ENCODE results near the gene CXCL13.
"Not testable (repeated sequence)": the region's sequence is repeated elsewhere in the genome, so short reads cannot be mapped to it uniquely, and the experiment has no call there.

CXCL13 gene, protein sequence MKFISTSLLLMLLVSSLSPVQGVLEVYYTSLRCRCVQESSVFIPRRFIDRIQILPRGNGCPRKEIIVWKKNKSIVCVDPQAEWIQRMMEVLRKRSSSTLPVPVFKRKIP

DNA sequence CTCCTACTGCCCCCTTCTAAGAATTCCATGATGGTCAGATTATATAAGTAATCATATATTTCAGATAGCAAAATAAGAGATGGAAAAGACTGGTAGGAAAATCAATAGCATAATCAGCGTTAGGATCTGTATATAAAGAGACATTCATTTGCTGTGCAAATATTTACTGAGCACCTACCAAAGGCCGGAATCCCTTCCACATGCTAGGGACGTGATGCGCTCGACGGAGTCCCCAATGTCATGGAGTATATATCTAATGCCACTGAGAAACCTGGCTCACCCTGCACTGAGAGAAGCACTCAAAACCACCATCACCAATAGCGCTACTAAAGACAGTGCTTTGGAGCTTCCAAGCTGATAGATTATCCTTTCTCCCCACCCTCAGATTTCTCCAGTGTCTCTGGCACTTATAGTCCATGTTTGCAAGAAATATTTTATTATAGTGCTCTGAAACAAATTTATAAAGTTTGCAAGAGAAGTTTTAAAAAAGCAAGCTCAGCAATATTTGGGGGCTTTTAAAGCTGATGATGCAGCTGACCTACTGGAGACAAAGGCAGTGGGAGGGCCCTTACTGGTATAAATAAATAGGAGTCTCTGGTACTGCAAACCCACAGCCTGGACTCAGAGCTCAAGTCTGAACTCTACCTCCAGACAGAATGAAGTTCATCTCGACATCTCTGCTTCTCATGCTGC is at the start of gene CXCL13:
CXCL13 (plus strand) TSS at position 611 of the 693 bp plus-strand sequence; CDS start at position 657, 46 bp downstream.
- no peak for DNase-seq (ENCODE audit: extremely low read depth in 1 of 2, low read depth in 1 of 2)

DNA sequence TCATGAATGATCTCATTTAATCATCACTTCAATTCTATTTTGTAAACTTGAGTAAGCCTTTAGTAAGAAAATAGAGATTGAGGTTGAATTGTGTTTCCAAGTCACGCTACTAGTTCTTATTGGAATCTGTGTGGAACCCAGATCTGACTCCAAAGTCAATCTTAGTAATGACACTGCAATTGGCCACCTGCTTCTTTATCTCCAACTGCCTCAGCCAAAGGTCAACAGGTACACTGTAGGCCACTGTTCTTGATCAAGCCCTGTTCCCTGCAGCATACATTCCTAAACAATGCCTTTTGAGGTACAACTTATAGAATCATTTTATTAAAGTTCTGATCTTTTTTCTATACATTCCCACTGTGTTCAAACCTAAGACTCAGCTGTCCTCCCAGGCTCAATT is 45.5 kb upstream of the CXCL13 start:
- no peak for DNase-seq (ENCODE audit: extremely low read depth in 1 of 2, low read depth in 1 of 2)

DNA sequence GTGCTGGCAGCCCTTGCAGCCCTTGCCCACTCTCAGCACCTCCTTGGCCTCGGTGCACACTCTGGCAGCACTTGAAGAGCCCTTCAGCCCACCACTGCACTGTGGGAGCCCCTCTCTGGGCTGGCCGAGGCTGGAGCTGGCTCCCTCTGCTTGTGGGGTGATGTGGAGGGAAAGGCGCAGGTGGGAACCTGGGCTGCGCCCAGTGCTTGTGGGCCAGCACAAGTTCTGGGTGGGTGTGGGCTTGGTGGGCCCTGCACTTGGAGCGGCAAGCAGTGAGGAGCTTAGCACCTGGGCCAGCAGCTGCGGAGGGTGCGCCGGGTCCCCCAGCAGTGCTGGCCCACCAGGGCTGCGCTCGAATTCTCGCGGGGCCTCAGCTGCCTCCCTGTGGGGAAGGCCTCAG is 43.9 kb upstream of the CXCL13 start:
- DNase-seq (ENCODE audit: extremely low read depth in 1 of 2, low read depth in 1 of 2) = not testable (repeated sequence)

DNA sequence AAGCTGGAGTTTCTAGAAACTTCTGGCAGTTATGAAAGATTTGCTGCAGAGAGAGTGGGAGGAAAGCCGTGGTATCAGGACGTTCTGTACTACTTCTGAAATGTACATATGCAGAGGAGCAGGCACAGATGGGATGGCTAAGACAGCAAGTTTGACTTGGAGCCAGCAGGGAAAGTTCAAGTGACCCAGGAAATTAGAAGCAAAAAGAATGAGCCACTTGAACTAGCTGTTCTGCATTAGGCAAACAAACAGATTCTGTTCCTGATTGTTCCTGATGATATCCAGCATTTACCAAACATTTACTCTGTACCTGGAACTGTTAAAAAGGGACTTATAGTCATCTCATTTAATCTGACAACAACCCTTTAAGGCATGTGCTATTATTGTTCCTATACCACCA is 41.4 kb upstream of the CXCL13 start:
- DNase-seq (ENCODE audit: extremely low read depth in 1 of 2, low read depth in 1 of 2) = no peak

DNA sequence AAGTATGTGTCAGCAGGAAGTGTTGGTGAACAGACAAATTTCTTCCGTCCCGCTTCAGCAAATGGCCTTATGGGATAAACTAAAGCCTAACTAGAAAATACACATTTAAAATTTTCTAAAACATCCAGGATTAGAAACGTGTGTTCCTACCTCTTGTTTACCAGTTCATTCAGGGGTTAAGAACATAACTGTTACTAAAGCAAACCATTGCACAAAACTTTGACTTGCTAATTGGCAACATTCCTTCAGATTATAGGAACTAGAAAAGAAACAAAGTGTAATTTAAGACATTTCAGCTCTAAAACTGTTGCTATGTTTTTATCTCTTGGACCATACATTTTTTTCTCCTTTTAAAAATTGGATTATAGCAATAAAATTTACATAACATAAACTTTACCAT is 39.5 kb upstream of the CXCL13 start:
- DNase-seq (ENCODE audit: extremely low read depth in 1 of 2, low read depth in 1 of 2) = no peak

DNA sequence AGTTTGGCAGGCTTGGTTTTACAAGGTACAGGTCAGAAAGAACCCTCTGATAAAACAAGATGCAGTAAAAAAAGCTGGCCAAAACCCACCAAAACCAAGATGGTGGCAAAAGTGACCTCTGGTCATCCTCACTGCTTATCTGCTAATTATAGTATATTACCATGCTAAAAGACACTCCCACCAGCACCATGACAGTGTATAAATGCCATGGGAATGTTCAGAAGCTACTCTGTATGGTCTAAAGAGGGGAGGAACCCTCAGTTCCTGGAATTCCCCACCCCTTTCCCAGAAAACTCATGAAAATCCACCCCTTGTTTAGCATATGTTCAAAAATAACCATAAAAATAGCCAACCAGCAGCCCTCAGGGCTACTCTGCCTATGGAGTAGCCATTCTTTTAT is 38.1 kb upstream of the CXCL13 start:
- DNase-seq (ENCODE audit: extremely low read depth in 1 of 2, low read depth in 1 of 2) = no peak

DNA sequence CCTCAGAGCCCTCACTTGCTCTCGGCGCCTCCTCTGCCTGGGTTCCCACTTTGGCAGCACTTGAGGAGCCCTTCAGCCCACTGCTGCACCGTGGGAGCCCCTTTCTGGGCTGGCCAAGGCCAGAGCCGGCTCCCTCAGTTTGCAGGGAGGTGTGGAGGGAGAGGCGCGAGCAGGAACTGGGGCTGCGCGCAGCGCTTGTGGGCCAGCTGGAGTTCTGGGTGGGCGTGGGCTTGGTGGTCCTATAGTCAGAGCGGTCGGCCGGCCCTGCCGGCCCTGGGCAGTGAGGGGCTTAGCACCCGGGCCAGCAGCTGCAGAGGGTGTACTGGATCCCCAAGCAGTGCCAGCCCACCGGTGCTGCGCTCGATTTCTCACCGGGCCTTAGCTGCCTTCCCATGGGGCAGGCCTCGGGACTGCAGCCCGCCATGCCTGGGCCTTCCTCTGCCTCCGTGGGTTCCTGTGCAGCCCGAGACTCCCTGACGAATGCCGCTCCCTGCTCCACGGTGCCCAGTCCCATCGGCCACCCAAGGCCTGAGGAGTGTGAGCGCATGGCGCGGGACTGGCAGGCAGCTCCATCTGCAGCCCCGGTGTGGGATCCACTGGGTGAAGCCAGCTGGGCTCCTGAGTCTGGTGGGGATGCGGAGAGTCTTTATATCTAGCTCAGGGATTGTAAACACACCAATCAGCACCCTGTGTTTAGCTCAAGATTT is 35.0 kb upstream of the CXCL13 start:
- DNase-seq (ENCODE audit: extremely low read depth in 1 of 2, low read depth in 1 of 2) = not testable (repeated sequence)

DNA sequence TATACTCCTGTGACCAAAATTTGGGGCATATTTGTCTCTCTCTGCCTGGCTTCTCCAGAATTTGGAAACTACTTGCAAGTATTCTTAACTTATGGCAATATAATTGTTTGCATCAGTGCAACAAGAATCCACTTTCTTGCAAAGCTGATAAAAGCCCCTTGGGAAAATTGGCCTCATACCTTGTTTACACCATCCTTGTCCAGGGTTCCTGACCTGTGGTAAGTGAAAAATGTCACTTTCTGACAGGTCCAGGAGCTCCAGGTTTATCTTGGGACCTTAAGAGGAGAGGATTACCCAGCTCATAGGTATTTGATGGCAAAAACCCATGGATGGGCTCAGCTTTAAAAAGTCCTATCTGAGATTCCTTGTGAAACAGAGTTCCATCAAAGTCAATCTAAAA is 29.3 kb upstream of the CXCL13 start:
- no peak for DNase-seq (ENCODE audit: extremely low read depth in 1 of 2, low read depth in 1 of 2)

DNA sequence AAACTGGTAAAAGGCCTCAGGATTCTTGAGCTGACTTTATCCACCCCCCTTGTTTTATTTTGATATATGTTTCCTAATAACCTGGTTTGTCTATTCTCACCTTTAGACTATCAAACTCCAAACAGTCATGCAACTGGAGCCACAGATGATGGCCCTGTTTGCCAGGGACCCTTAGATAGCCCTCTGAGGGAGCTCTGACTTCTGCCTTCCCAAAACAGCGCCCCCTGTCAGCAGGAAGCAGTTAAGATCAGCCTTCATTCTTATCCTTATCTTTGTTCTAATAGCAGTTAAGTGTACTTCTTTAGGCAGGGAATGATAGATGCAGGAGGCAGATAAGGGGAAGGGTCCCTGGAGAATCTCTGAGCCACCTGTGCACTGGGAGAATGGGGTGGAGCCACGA is 27.5 kb upstream of the CXCL13 start:
- no peak for DNase-seq (ENCODE audit: extremely low read depth in 1 of 2, low read depth in 1 of 2)

DNA sequence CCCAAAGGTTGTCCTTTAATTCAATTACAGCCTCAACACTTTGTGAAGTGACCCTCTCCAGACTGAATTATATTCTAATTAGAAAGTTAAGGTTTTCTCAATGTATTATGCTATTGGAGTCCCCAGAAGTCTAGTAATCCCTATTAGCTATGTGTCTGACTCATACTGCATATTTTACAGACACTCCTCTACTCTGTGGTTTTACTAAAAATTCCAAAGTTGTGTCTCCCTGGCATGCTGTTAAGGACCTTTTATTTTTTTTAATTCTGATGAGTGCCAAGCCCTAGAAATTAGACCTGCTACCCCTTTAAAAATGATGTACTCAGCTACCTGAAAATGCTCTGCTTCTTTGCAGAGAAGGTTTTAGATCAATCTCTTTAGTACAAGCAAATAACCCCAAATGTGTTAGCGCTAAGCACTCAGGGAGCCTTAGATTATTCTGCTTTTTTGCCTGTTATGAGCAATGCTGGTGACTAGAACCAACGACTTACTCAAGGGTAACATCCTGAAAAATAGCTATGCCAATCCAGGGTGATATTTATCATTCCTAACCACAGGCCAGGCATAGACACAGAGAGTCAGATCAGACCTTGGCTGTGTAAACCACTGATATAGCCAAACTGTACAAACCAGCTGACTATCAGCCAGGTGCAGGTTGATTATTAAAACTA is 26.1 kb upstream of the CXCL13 start:
- DNase-seq (ENCODE audit: extremely low read depth in 1 of 2, low read depth in 1 of 2) = no peak

DNA sequence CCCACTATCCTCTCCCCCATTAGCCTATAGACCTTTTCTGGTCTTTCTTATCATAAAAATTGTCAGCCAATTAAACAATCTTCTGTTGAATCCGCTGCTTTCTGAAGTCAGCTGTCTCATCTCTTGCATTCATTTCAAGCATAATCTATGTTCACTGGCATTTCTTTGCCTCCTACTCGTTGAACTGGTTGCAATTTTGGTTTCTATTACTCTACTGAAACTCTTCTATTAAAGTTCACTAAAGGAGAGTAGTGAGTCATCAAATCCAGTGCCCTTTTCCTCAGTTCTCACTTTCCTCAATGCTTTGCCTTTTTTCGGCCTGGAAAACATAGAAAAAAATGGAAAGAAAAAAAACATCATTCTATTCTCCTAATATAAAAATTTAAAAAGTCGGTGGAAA is 23.9 kb upstream of the CXCL13 start:
- no peak for DNase-seq (ENCODE audit: extremely low read depth in 1 of 2, low read depth in 1 of 2)

DNA sequence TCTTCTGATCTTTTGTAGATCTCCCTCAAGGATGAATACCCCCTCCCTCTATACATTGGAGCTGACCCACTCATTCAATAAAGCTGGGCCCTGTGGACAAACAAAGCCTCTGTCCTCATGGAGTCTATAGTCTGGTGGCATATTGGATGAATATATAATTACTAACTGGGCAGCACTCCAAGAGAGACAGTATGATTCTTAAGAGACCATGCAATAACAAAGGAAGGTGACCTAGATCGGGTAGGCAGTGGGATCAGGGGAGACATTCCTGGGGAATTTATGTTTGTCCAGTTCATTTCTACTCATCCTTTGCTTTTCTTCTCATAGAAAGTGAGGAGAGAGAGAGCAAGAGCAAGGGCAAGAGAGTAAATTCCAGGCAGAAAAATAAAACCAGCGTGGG is 23.5 kb upstream of the CXCL13 start:
- DNase-seq (ENCODE audit: extremely low read depth in 1 of 2, low read depth in 1 of 2) = no peak

DNA sequence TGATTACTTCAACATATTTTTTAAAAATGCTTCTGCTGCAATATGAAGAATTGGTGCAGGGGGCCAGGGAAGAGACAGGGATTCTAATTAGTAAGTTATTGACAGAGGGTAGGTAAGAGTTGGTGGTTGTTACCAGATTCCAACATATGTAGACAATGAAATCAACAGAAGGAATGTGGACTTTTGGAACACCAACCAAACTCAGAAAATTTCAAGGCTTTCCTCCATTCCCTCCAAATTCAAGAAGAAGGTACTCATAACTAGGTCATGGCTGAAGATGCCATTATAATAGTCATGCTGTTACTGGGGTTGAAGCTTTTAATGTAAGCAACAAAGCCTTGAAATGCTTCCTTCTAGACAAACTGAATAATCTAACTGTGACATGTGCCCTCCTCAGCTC is 22.9 kb upstream of the CXCL13 start:
- DNase-seq (ENCODE audit: extremely low read depth in 1 of 2, low read depth in 1 of 2) = no peak

DNA sequence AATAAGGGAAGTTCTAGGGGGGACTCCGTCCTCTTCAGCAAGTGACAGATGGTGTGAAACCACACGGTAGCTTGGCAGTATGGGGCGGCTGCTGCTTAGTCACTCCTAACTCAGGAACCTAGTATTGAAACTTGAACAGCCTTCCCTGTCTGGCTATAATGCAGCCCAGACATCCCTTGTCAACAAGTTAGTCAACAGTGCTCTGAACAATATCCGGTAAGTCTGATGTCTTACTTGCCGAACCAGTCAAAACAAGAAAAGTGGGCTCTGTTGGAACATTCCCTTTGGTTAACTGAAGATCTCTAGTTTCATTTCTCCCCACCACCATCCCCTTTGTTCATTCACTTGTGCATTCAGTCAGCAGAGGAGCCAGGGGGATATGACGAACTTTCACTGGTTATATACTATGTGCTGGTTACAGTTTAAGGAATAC is 18.7 kb upstream of the CXCL13 start:
- DNase-seq (ENCODE audit: extremely low read depth in 1 of 2, low read depth in 1 of 2) = peak in 1 of 2 donors; percentile 1

DNA sequence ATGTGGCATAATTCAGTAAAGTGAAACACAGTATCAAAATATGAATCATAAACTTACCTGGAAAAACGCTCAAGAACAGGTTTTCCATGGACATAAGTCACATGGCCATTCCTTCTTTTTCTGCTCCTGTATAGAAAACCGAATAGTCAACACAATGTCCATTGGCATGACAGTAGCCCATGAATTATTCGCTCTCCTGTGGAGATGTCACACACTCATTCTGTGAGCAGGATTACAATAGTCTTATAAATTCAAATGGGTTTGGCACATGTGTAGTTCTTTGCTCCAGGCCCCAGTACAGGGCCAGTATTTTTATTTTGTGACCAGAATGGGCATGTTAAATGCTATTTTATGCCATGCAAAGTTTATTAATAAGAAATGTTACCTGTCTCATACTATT is 15.1 kb upstream of the CXCL13 start:
- no peak for DNase-seq (ENCODE audit: extremely low read depth in 1 of 2, low read depth in 1 of 2)

DNA sequence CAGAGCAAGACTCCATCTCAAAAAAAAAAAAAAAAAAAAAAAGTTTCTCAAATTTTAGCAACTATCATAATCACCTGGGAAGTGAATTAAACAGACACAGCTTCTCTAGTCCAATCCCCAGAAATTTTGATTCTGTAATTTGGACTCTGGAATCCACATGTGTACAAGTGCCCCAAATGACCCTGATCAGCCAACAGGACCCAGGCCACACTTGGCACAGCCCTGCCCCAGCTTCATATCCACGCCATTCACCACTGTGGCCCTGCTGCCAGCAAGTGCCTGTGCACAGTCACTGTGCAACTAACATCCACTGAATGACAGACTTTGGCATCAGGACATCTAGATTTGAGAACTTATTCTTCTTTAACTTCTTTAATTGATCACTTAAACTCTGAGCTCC is 14.1 kb upstream of the CXCL13 start:
- no peak for DNase-seq (ENCODE audit: extremely low read depth in 1 of 2, low read depth in 1 of 2)

DNA sequence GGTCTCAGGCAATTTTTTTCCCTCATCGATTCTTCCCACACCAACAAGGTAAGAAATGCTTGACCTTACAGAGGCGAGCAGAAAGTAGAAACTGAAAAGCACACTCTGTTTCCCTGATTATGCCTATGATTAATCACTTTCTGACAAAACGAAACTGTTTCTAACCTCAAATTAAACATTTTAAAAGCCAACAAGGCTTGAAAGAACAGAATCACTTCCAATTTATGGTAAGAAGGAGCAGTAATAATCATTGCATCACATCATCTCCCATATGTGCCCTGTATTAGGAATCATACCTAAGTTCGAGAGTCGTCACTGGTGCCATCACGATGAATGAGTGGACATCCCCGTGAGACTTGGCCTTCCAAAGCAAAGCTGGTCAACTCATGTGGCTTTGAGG is 12.5 kb upstream of the CXCL13 start:
- no peak for DNase-seq (ENCODE audit: extremely low read depth in 1 of 2, low read depth in 1 of 2)

DNA sequence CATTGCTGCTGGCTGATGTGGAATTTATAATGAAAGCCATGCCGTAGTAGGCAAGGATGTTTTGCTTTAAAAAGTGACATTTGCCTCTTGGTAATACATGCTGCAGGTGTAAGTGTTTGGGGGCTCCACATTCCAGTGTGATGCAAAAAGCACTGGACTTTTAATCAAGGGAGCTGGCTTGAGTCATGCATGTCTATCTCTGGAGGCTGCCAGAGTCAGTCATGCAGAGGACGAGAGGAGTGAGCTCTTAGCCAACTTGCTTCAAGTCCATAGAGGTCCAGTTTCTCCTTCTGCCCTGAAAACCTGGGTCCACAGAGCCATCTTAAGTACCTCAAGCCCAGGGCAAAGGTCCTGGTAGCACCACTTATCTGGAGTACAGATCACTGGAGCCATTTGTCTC is 11.6 kb upstream of the CXCL13 start:
- no peak for DNase-seq (ENCODE audit: extremely low read depth in 1 of 2, low read depth in 1 of 2)

DNA sequence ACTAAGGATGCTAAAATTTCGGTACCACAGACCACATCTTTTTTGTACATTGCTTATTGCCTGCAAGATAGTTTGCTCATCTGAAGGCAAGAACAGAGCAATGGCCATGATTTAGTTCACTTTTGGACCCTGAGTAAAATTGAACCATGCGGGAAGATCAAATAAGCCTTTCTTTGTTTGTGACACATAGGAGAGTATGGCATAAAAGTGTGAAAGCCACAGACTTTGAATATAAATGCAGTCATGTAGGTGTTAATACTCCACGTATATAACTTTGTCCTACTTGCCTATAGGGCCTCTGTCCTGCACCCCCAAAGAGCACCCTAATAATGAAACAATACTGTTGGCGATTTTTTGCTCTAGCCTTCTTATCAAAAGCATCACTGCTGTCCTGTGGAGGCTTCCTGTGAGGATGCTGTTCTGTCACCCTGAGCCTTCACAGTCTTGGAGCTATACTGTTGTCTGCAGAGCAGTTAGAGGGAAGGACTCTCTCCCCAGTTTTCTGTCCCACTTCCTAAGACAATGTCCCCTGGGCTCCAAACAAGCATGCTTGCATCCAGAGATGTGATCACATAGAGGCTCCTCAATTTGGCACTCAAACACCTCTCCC is 10.2 kb upstream of the CXCL13 start:
- no peak for DNase-seq (ENCODE audit: extremely low read depth in 1 of 2, low read depth in 1 of 2)

DNA sequence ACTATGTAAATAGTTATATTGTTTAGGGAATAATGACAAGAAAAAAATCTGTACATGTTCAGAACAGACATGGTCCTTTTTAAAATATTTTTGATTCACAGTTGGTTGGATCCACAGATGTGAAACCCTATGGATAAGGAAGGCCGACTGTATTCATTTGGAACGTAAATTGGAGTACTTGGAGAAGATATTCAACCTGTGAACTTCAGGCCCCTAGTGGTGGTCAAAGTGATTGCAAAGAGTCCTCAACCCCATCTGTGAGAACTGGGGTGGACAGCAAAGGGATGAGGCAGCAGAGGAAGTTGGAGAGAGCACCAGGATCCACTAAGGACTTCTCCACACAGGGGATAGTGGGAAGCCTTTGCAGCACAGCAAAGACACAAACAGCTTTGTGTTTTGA is 6.2 kb upstream of the CXCL13 start:
- no peak for DNase-seq (ENCODE audit: extremely low read depth in 1 of 2, low read depth in 1 of 2)

Data from activated CD8-positive, alpha-beta memory T cell treated with anti-CD3 and anti-CD28 coated beads for 1 hour (primary cell).